ENCODE data around the gene AKAP8. TPM values are rescaled to one million over a fixed set of nuclear protein-coding genes. Genes with fewer than 3 reads are reported as not detected.

AKAP8 gene
- total RNA-seq, 1 experiment from 2014 or later: 50.8 TPM

DNA sequence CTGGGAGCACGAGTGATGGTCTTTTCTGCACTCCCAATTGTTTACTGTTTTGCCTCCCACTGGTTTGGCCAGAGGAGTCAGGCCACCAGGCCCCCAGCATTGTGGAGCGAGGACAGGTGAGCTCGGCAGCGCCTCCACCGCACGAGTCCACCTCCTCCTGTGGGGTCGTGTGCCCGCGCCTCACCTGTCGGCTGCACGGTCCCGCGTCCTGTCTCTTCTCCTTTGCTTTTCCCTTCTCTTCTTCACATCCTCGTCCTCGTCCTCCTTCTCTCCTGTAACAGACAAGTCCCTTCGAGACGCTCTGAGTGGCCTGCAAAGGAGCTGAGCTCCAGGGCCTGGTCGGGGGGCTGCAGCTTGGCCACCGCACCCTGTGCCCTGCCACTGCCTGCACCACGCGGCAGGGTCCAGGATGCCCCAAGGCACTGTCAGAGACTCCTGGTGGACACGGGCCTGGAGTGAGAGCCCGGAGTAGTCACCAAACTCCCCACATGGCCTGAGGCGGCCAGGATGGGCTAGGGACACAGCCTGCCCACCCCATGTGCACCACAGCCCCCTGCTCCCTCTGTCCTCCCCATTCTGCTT is 11.4 kb downstream of the AKAP8 start:
- intact Hi-C loops (cut with micrococcal nuclease; ENCODE audit: unreplicated experiment): no loop called here
- CTCF ChIA-PET: no interaction called here
- H3K36me3 ChIP-seq (ENCODE audit: control insufficient read depth, insufficient read depth, low read length): no peaks in the 10 kb centered on the region

DNA sequence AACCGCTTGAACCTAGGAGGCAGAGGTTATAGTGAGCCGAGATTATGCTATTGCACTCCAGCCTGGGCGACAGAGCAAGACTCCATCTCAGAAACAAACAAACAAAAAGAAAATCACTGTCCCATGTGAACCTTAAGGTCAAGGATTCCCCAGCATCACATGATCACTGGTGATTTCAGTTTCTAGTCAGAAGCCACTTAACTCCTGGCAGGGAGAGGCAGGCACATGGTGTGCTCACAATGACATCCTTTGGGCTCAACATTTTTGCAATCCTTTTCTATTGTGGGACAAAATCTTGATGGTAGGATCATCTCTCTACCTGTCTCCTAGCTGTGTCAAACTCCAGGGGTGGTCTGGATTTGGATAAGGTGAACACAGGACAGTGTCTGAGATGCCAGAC is 12.1 kb downstream of the AKAP8 start:
- Histone ChIP-seq H3K9me3 (ENCODE audit: control insufficient read depth, insufficient read depth, low read depth, low read length) (no peaks in the 10 kb centered on the region), H3K4me3 (ENCODE audit: low read depth in 2 of 2, low read length in 2 of 2) (no peak overlapping the region), H3K27ac (ENCODE audit: low read length) (no peak overlapping the region), H3K36me3 (ENCODE audit: control insufficient read depth, insufficient read depth, low read length) (no peaks in the 10 kb centered on the region), H3K27me3 (ENCODE audit: control insufficient read depth, insufficient read depth, low read length) (no peaks in the 10 kb centered on the region), H3K4me1 (ENCODE audit: control insufficient read depth, insufficient read depth, low read length) (no peaks in the 10 kb centered on the region)
- in situ Hi-C loops (cut with HindIII; ENCODE audit: low pct_unique_long_range_greater_than_20kb, low sequenced_read_pairs): no loop called here
- TF ChIP-seq TCF7L2 (IDR thresholded peaks at IDR 0.05; ENCODE audit: low read depth, low read length) (no peak), SIN3A (IDR thresholded peaks at IDR 0.05; ENCODE audit: borderline replicate concordance, insufficient read depth, low read depth, low read length) (no peak), POLR2AphosphoS5 (IDR thresholded peaks at IDR 0.05; ENCODE audit: low read depth, low read length) (no peak)
- TF ChIP-seq, protein P1, sequence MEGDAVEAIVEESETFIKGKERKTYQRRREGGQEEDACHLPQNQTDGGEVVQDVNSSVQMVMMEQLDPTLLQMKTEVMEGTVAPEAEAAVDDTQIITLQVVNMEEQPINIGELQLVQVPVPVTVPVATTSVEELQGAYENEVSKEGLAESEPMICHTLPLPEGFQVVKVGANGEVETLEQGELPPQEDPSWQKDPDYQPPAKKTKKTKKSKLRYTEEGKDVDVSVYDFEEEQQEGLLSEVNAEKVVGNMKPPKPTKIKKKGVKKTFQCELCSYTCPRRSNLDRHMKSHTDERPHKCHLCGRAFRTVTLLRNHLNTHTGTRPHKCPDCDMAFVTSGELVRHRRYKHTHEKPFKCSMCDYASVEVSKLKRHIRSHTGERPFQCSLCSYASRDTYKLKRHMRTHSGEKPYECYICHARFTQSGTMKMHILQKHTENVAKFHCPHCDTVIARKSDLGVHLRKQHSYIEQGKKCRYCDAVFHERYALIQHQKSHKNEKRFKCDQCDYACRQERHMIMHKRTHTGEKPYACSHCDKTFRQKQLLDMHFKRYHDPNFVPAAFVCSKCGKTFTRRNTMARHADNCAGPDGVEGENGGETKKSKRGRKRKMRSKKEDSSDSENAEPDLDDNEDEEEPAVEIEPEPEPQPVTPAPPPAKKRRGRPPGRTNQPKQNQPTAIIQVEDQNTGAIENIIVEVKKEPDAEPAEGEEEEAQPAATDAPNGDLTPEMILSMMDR (IDR thresholded peaks at IDR 0.05): no peak
- TF ChIP-seq, protein P2, sequence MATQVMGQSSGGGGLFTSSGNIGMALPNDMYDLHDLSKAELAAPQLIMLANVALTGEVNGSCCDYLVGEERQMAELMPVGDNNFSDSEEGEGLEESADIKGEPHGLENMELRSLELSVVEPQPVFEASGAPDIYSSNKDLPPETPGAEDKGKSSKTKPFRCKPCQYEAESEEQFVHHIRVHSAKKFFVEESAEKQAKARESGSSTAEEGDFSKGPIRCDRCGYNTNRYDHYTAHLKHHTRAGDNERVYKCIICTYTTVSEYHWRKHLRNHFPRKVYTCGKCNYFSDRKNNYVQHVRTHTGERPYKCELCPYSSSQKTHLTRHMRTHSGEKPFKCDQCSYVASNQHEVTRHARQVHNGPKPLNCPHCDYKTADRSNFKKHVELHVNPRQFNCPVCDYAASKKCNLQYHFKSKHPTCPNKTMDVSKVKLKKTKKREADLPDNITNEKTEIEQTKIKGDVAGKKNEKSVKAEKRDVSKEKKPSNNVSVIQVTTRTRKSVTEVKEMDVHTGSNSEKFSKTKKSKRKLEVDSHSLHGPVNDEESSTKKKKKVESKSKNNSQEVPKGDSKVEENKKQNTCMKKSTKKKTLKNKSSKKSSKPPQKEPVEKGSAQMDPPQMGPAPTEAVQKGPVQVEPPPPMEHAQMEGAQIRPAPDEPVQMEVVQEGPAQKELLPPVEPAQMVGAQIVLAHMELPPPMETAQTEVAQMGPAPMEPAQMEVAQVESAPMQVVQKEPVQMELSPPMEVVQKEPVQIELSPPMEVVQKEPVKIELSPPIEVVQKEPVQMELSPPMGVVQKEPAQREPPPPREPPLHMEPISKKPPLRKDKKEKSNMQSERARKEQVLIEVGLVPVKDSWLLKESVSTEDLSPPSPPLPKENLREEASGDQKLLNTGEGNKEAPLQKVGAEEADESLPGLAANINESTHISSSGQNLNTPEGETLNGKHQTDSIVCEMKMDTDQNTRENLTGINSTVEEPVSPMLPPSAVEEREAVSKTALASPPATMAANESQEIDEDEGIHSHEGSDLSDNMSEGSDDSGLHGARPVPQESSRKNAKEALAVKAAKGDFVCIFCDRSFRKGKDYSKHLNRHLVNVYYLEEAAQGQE (IDR thresholded peaks at IDR 0.05; ENCODE audit: insufficient read depth in 1 of 2, low read depth in 2 of 2, low read length in 1 of 2): no peak
- ChIA-PET CTCF (no interaction called here), POLR2A (no interaction called here)
- no TSS peak for BruUV-seq (replicated peaks)
- ATAC-seq (no peak), DNase-seq (ENCODE audit: low read depth, low spot score) (no peak)
- intact Hi-C loops (cut with micrococcal nuclease; ENCODE audit: unreplicated experiment): no loop called here

More for the DNA sequence above, 11.4 kb downstream of the AKAP8 start:
- in situ Hi-C loops (cut with HindIII; ENCODE audit: low pct_unique_long_range_greater_than_20kb, low sequenced_read_pairs): no loop called here
- Histone ChIP-seq H3K4me3 (ENCODE audit: low read depth in 2 of 2, low read length in 2 of 2) (no peak overlapping the region), H3K27me3 (ENCODE audit: control insufficient read depth, insufficient read depth, low read length) (no peaks in the 10 kb centered on the region), H3K9me3 (ENCODE audit: control insufficient read depth, insufficient read depth, low read depth, low read length) (no peaks in the 10 kb centered on the region), H3K27ac (ENCODE audit: low read length) (no peak overlapping the region), H3K4me1 (ENCODE audit: control insufficient read depth, insufficient read depth, low read length) (no peaks in the 10 kb centered on the region)
- BruUV-seq (replicated peaks): no TSS peak
- POLR2A ChIA-PET: no interaction called here
- TF ChIP-seq TCF7L2 (IDR thresholded peaks at IDR 0.05; ENCODE audit: low read depth, low read length) (no peak), POLR2AphosphoS5 (IDR thresholded peaks at IDR 0.05; ENCODE audit: low read depth, low read length) (no peak), SIN3A (IDR thresholded peaks at IDR 0.05; ENCODE audit: borderline replicate concordance, insufficient read depth, low read depth, low read length) (no peak)
- TF ChIP-seq, protein P1 (IDR thresholded peaks at IDR 0.05): no peak
- TF ChIP-seq, protein P2 (IDR thresholded peaks at IDR 0.05; ENCODE audit: insufficient read depth in 1 of 2, low read depth in 2 of 2, low read length in 1 of 2): no peak
- no peak for ATAC-seq
- DNase-seq (ENCODE audit: low read depth, low spot score): no peak
